Activated effector memory CD4-positive, alpha-beta T cell treated with anti-CD3 and anti-CD28 coated beads, Interleukin-2, amount 50 U/mL, for 16 hours (primary cell): Measurements from ENCODE around the gene EPB41.
"Not testable (repeated sequence)": the region's sequence is repeated elsewhere in the genome, so short reads cannot be mapped to it uniquely, and the experiment has no call there.

Experiments
- DNase-seq: peaks from one replicate; pipeline ENCODE4 v3.0.0-alpha.2; 2020

The EPB41 gene

GRCh38 chr1:28927648-28928313 lies 13.4 kb downstream of the EPB41 start:
- no peak for DNase-seq

DNA sequence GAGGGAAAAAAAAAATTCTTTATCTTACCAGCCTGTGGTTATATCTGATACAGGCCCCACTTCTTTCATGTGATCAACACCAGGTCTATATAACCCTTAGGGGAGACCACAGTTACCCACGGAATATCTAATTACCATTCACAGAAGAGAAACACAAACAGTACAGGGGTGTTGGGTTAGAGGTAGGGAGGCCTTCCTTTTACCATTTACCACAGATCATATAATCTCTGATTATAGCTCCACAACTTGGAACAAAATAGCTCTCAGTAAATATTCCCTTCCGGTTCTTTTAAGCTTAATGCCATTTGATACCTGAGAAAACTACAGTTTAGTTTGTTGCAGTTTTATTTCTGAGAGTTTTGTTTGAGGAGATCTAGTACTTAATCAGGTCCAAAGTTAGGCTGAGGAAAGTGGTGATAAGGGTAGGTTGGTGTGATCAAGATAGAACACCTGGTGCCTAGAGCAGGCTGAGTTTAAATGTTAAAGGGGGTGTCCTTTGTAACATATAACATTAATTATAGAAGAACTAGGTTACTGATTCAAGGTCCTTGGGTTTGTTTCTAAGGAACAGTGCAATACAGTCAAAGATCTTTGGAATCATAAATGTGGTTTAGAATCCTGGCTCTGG lies 14.1 kb downstream of the EPB41 start:
- no peak for DNase-seq

DNA sequence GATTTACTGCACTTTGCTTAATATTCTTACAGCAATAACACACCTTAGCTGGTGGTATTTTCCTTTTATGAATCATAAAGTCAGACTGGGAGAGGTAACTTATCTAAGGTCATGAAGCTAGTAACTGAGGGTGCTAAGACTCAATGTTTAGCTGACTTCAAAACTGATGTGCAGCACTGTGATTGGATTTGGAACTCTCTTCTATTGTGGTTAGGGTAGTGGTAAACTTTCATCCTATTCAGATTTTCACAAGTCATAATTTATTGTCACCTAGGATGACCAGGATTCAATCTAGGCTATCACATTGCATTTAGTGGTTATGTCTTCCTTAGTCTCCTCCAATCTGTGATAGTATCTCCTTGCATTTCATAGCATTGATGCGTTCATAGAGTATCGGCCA lies 18.9 kb downstream of the EPB41 start:
- no peak for DNase-seq

DNA sequence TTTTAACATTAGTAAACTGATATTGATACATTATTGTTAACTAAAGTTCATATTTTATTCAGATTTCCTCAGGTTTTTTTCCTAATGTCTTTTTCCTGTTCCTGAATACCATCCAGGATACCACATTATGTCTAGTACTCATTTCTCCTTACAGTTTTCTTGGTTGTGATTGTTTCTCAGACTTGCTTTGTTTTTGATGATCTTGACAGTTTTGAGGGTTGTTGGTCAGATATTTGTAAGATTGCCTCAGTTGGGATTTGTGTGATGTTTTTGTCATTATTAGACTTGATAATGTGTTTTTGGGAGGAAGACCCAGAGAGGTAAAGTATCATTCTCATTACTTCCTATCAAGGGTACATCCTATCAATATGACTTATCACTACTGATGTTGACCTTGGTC lies 19.5 kb downstream of the EPB41 start:
- no peak for DNase-seq

GRCh38 chr1:28934676-28935075 lies 20.3 kb downstream of the EPB41 start:
- no peak for DNase-seq

GRCh38 chr1:28935293-28935692 lies 20.9 kb downstream of the EPB41 start:
- no peak for DNase-seq

- no peak for DNase-seq
Observed at GRCh38 chr1:28936094-28936493, 21.7 kb downstream of the EPB41 start.

DNA sequence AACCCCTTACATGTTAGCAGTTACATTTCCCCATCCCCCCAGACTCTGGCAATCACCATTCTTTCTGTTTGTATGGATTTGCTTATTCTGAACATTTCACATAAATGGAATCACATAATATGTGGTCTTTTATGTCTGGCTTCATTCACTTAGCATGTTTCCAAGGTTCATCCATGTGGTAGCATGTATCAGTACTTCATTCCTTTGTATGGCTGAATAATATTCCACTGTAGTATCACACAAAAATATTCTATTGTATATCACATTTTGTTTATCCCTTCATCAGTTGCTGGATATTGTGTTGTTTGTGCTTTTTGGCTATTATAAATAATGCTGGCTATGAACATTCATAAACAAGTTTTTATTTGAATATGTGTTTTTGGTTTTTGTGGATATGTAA lies 22.2 kb downstream of the EPB41 start:
- no peak for DNase-seq

DNA sequence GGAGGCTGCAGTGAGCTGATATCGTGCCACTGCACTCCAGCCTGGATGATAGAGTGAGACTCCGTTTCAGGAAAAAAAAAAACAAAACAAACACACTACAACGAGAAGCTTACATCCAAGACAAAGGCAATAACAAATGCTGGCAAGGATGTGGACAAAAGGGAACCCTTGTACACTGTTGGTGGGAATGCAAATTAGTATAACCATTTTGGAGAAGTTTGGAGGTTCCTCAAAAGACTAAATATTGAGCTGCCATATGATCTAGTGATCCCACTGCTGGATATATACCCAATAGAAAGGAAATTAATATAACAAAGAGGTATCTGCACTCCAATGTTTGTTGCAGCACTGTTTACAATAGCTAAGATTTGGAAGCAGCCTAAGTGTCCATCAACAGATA lies 29.2 kb downstream of the EPB41 start:
- DNase-seq, result not testable (repeated sequence)

DNA sequence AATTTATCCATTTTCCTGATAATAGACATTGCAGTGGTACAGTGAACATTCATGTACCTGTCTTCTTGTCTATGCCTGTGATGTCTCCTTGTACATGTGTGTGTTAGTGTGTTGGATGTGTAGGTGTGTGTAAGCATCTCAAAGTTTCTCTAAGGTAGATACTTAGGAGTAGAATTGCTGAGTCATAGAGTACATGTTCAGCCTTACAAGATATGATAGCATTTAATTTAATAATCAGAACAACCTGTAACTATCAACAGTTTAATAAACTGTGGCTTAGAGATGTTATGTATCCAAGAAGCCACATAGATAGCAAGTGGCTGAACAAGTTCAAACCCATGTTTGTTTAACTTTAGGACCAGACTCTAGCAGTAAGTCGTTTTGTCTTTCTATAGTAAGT lies 35.6 kb downstream of the EPB41 start:
- DNase-seq, result no peak

- no peak for DNase-seq
Observed at GRCh38 chr1:28950449-28950848, 36.1 kb downstream of the EPB41 start.

DNA sequence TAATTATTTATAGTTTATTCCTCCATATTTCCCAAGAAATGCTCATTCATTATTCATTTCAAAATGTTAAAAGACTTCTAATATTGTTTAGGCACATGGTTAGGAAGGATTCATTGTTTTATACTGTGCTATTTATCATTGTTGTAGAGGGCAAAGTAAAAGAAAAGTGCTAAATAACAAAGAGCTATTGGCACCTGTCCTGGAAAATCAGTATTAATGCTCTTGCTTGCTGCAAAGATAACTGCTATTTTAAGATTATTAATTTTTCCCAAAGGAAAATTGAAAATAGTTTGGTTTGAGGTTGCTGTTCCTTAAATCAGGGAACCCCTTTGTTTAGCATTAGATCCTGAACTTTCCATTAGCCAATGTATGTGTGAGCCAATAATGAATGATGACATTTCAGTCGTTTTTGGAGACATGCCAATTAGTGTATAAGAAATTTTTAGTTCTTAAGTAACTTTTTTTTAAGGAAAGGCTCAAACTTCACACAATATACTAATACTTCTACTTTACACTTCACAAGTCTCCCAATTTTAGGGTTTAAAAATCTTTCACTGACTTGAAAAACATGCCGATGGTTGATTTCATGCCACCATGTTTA lies 39.9 kb downstream of the EPB41 start:
- no peak for DNase-seq

GRCh38 chr1:28956038-28956464 lies 41.7 kb downstream of the EPB41 start:
- DNase-seq, result no peak

DNA sequence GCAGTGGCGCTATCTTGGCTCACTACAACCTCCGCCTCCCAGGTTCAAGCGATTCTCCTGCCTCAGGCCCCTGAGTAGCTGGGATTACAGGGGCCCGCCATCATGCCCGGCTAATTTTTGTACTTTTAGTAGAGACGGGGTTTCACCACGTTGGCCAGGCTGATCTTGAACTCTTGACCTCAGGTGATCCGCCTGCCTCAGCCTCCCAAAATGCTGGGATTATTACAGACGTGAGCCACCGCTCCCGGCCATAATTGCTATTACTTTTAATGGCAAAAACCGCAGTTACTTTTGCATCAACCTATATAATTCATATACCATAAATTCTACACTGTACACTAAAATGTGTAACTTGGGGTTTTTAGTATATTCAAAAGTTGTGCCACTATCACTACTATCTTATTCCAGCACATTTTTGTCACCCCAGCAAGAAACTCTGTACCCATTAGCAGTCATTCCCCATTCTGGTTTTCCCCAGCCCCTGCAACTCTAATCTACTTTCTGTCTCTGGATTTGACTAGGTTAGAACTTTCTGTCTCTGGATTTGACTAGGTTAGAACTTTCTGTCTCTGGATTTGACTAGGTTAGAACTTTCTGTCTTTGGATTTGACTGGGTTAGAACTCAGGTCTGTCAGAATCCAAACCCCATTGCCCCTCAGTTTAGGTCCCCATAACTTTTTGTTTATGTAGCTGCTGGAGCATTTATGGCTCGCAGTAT lies 47.9 kb downstream of the EPB41 start:
- not testable (repeated sequence) for DNase-seq

- no peak for DNase-seq
Observed at GRCh38 chr1:28965271-28965870, 51.0 kb downstream of the EPB41 start.

DNA sequence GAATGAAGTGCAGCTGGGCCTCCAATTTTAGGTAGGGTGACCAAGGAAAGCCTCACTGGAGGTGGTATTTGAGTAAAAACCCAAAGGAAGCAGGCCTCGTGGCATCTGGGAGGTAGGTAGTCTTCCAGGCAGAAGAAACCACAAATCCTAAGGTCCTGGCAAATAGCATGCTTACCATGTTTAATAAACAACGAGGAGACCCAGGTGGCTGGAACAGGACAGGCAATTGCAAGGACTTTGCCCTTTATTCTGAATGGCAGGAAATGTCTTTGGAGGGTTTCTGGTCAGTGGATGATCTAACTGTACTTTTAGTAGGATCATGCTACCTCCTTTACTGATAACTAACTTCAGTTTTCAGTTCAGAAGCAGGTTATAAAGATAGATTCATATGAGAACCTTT lies 52.2 kb downstream of the EPB41 start:
- no peak for DNase-seq

GRCh38 chr1:28971980-28972771 lies 57.8 kb downstream of the EPB41 start:
- no peak for DNase-seq

- DNase-seq, result no peak
Observed at GRCh38 chr1:28973596-28974421, 59.4 kb downstream of the EPB41 start.

GRCh38 chr1:28974432-28974831 lies 60.1 kb downstream of the EPB41 start:
- no peak for DNase-seq

- DNase-seq, result no peak
Observed at GRCh38 chr1:28976248-28976647, 61.9 kb downstream of the EPB41 start.

DNA sequence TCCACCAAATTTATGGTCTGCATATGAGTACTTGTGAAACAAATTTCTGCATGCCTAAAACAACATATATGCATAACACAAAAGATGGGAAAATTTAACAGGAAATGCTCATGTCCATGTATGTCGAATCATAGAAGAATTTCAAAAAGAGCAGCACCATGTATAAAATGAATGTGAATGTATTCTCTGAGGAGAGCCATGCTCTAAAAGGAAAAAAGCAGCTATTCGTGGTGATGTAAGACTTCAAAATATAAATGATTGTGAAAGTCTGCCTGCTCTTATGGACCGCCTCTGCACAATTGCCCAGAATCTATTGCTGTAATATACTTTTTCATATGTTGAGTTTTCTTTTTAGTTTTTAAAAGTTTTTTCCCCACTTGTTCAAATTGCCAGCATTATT lies 66.8 kb downstream of the EPB41 start:
- no peak for DNase-seq

DNA sequence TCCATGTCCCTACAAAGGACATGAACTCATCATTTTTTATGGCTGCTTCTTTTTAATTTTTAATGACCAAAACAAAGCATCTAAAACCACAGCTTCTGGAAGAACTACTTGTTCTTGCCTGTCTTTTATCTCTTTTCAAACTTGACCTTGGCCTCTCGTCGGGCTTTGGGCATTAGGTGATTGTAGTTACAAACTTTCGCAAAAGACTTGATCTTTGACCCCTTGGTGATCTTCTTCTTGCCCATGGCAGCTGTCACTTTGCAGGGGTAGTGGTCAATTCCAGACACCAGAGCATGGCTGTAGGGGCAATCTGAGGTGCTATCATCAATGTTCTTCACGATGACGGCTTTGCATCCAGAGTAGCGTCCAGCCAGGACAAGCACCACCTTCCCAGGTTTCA lies 67.8 kb downstream of the EPB41 start:
- DNase-seq, result no peak
